Neural cell (in vitro differentiated cells): ENCODE results near the gene MYNN.

Experiments
- CTCF ChIP-seq: fragments of 450-650 bp; IDR thresholded peaks from 2 replicates; pipeline ENCODE4 v1.5.1; 2014; ENCODE audit warnings: antibody characterized with exemption, mild to moderate bottlenecking, moderate library complexity; ENCODE audit not compliant: poor library complexity, severe bottlenecking
- EP300 ChIP-seq: fragments of 450-650 bp; conservative IDR thresholded peaks from 2 replicates; pipeline ENCODE4 v1.6.1; 2014; ENCODE audit warnings: antibody characterized with exemption, mild to moderate bottlenecking, moderate library complexity; ENCODE audit not compliant: poor library complexity, severe bottlenecking
- EZH2 ChIP-seq: fragments of 200-600, 300-800 bp; shearing (Covaris generic), sonication (generic); IDR thresholded peaks from 2 replicates; pipeline ENCODE4 v1.6.1; 2014; ENCODE audit warnings: antibody characterized with exemption, low read length, borderline replicate concordance, mild to moderate bottlenecking; ENCODE audit not compliant: insufficient read depth, poor library complexity, severe bottlenecking
- POLR2AphosphoS5 ChIP-seq: IDR thresholded peaks from 2 replicates; pipeline ENCODE4 v1.6.1; 2012
- SMC3 ChIP-seq: fragments of 450-650 bp; conservative IDR thresholded peaks from 2 replicates; pipeline ENCODE4 v1.6.1; 2014; ENCODE audit warnings: antibody characterized with exemption, mild to moderate bottlenecking, moderate library complexity; ENCODE audit not compliant: poor library complexity
- TAF1 ChIP-seq: IDR thresholded peaks from 2 replicates; pipeline ENCODE4 v1.6.1; 2012; ENCODE audit warnings: low read depth
- TF ChIP-seq, protein P1 (sequence below): IDR thresholded peaks from 2 replicates; pipeline ENCODE4 v1.6.1; 2012; ENCODE audit warnings: borderline replicate concordance

- TF ChIP-seq CTCF = no peak
- TF ChIP-seq, protein P1, sequence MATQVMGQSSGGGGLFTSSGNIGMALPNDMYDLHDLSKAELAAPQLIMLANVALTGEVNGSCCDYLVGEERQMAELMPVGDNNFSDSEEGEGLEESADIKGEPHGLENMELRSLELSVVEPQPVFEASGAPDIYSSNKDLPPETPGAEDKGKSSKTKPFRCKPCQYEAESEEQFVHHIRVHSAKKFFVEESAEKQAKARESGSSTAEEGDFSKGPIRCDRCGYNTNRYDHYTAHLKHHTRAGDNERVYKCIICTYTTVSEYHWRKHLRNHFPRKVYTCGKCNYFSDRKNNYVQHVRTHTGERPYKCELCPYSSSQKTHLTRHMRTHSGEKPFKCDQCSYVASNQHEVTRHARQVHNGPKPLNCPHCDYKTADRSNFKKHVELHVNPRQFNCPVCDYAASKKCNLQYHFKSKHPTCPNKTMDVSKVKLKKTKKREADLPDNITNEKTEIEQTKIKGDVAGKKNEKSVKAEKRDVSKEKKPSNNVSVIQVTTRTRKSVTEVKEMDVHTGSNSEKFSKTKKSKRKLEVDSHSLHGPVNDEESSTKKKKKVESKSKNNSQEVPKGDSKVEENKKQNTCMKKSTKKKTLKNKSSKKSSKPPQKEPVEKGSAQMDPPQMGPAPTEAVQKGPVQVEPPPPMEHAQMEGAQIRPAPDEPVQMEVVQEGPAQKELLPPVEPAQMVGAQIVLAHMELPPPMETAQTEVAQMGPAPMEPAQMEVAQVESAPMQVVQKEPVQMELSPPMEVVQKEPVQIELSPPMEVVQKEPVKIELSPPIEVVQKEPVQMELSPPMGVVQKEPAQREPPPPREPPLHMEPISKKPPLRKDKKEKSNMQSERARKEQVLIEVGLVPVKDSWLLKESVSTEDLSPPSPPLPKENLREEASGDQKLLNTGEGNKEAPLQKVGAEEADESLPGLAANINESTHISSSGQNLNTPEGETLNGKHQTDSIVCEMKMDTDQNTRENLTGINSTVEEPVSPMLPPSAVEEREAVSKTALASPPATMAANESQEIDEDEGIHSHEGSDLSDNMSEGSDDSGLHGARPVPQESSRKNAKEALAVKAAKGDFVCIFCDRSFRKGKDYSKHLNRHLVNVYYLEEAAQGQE = no peak
- no peak for TF ChIP-seq EP300
- TF ChIP-seq EZH2 = no peak
- TF ChIP-seq SMC3 = no peak
- TF ChIP-seq TAF1 = no peak
- no peak for TF ChIP-seq POLR2AphosphoS5
Measured at GRCh38 chr3:169750665-169751064, 22.5 kb upstream of the MYNN start.
